CD1c-positive myeloid dendritic cell (primary cell): Measurements from ENCODE around the gene EFNA4.

ENCODE experiments used
- DNase-seq: peaks from one replicate; pipeline ENCODE4 v3.0.0-alpha.2; 2016; ENCODE audit errors: extremely low spot score

EFNA4 gene

DNA sequence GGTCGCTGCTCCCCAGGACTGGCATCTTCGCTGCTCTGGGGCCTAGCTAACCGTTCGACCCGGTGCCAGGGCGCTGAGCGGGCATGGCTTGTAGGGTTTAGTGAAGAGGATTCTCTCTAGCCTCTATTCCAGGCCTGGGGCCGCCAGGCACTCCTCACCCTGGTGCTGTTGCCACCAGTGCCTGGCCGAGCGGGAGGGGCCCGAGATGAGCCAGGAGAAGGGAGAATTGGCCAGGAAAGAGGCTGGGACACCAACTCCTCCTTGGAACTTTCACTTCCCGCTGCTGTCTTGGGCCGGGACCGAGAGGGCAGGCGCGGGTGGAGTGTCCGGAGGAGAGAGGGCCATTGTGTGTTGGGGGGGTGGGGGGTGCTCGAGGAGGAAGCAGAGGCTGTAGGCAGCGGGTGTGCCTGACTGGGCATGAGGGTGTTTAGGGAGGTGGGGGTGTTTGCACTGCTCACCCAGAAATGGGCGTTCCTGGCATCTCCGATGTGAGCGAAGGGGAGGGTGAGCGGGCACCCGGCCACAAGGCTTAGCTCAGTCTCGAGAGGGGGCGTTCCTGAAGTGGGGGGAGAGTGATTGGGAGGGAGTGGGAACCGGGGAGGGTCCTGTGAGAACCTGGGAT, 11.7 kb upstream of the EFNA4 start:
- DNase-seq: peak; percentile 82

DNA sequence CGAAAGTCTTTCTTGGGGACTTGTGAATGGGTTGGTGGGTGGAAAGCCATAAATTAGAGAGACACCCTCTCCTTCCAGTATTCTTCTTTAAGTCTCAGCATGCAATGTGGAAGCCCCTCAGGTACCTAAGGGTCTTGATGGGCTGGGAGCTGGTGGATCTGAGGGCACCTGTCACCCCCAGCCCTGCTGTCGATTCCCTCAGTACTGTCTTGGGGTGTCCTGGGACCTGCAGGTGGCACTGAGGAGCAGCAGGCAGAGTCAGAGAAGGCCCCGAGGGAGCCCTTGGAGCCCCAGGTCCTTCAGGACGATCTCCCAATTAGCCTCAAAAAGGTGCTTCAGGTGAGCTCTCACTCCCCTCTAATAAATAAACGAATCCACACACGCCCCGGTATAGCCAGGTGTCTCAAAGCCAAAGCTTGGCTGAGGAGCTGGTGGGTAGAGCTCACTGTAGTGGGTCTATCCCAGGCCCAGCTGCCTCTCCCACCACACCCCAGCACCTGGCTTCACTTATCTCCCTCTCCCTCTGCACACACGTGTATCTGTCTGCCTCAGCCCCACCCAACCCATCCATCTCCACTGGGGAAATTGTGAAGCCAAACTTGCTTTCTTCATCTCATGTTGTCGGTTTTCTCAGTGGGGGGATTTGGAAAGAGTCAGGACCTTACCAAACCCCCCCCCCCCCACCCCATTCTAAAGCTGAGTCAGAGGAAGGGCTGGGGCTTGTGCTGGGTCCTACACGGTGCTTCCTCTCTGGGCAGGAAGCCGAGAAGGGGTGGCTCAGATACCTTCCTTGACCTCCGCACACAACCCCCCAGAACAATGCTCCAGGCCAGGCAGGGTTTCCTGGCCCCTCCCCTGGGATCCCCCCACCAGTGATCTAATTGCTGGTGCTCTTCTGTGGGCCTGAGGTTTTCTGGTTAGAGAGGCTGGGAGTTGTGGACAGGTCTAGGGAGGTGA, 10.8 kb upstream of the EFNA4 start:
- peak; percentile 13 for DNase-seq

DNA sequence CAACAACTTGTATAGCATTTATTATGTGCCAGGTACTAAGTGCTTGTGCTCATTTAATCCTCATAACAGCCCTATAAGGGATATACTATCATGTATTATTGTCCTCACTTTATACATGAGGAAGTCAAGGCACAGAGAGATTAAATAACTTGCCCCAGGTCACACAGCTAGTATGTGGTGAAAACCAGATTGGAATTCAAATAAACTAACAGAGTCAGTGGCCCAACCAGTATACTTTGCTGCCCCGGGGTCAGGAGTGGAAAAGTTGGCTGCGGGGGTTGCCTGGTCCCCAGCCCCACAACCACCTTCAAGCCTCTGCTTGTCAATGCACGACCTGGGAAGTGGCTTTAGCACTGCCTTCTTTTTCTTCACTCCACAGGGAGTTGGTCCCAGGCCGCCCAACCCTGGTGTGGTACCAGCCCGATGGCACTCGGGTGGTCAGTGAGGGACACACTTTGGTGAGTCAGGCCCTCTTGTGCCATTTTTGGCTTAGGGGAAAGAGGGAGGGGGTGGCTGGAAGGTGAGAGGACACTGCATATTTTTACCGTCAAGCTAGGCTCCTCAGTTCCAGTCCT, 9.9 kb upstream of the EFNA4 start:
- no peak for DNase-seq

DNA sequence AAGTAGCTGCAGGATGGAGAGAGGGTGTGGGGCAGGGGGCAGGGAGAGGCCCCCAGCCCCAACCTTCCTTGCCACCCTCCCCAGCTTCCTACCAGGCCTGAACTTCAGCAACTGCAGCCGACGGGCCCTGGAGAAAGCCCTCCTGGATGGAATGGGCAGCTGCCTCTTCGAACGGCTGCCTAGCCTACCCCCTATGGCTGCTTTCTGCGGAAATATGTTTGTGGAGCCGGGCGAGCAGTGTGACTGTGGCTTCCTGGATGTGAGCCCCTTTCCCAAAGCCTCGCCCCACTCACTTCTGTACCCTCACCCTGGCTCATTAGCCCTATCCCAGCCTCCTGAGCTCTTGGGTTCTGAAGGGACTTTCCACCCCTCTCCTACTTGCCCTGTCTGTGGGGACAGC, 6.4 kb upstream of the EFNA4 start:
- no peak for DNase-seq

DNA sequence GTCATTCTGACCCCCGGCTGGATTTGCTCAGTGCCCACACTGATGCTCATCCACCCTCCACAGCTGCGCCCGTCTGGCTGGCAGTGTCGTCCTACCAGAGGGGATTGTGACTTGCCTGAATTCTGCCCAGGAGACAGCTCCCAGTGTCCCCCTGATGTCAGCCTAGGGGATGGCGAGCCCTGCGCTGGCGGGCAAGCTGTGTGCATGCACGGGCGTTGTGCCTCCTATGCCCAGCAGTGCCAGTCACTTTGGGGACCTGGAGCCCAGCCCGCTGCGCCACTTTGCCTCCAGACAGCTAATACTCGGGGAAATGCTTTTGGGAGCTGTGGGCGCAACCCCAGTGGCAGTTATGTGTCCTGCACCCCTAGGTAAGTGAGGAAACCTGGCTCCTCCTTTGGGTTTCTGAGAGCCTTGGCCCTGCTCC, 5.7 kb upstream of the EFNA4 start:
- DNase-seq: no peak

DNA sequence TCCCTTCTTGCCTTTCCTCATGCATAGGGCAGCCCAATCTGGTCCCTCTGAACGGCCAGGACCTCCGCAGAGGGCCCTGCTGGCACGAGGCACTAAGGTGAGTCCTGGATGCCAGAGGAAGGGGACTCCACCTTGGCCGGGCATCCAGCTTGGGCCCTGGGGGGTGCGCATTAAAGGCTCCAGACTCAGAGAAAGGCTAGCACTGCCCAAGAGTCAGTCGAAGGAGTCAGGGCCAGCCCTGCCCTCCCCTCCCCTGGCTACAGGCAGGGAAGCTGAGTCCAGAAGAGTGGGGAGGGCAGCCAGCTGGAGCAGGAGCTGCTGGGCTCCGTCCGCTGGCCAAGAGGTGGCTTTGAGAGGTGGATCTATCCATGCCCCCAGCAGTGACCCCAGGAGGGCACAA, 2.8 kb upstream of the EFNA4 start:
- DNase-seq: no peak

DNA sequence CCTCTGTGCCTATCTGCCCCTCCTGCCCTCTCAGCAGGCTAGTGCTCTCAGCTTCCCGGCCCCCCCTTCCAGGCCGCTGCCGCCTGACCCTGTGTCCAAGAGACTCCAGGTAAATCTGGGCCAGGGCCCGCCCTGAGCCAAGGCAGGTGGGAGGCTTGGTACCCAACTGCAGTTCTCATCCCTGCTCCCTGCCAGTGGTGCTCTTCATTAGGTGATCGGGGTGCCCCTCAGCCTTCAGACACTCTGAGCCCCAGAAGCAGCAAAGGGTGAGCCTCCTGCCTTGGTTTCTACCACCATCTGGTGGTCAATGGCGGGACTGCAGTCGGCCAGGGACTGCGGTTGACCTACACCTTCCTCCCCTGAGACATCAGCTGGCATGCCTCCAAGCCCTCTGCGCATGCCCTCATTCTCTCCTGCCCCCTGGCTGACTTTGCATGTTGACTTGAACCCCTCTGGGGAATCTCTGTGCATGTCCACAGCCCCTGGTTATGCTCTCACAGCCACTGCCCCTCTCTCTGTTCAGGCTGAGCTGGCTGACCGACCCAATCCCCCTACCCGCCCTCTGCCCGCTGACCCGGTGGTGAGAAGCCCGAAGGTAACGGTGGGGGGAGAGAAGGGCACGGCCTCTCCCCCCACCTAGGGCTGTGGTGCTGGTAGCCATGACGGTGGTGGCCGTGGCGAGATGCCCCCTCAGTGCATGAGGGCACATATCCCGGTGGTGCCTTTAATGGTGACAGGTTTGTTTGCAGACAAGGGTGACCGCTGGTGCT, 2.0 kb upstream of the EFNA4 start:
- DNase-seq: peak; percentile 91

DNA sequence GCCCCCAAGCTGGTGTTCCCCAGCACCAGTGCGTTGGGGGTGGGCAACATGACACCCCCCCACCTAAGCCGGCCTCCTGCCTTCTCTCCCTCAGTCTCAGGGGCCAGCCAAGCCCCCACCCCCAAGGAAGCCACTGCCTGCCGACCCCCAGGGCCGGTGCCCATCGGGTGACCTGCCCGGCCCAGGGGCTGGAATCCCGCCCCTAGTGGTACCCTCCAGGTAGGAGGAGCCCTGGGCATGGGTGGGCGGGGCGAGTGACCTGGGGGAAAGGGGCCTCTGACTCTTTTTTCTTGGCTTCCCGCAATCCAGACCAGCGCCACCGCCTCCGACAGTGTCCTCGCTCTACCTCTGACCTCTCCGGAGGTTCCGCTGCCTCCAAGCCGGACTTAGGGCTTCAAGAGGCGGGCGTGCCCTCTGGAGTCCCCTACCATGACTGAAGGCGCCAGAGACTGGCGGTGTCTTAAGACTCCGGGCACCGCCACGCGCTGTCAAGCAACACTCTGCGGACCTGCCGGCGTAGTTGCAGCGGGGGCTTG, 1.3 kb upstream of the EFNA4 start:
- no peak for DNase-seq

DNA sequence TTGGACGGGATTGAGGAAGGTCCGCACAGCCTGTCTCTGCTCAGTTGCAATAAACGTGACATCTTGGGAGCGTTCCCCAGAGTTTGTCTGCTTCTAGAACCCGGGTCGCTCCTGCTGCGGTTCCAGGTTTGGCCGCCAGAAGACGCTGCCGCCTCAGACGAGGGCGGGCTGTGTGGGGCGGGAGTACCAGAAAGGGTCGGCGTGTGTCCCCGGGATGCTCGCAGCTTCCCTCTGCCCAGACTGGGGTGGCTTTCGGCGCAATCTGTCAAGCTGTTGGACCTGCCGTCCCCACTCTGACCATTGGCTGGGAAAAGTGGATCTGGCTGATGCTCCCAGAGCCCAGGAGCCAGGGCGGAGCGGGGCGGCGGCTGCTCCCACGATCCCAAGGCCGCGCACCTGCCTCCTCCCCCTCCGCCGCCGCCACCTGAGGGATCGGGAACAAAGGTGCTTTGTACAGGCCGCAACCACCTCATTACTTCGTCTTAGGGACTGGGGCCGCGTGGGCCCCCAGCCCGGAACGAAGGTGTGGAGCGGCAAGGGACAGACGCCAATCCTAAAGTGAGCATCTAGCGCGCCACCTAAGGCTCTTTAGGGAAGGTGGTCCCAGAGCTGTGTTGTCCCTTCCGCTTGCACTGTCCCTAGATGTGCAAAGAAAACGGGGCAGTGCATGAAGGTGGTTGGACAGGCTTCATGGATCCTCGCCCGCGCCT, 683 bp upstream of the EFNA4 start:
- DNase-seq: peak; percentile 74

DNA sequence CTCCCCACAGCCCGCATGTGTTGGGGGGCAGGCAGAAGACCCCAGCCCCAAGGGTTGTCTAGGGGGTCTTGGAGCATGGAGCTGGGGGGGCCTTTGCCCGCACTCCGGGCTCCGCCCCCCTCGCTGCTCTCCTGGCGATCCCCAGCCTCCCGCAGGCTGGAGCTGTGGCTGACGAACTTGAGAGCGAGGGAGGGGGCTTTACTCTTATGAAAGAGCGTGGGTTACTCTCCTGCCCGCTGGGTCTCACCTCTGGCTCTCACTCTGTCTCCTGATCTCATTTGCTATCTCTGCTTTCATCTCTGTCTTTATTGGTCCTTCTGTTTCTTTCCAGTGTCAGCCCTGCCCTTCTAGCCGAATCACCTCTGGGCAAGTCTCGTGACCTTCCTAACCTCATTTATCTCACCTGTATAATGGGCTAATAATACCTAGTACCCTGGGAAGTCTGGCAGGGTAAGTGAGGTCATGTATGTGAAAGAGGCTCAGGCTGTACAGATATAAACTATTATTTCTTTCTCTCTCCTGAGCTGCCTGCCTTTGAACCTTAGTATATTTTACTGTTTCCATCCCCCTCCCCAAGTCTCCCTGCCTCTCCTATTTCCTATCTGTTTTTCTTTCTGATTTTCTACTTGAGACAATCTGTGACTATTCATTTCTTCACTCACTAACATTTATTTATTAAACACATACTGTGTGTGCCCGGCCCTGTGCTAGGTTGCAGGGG, 731 bp downstream of the EFNA4 start:
- no peak for DNase-seq

DNA sequence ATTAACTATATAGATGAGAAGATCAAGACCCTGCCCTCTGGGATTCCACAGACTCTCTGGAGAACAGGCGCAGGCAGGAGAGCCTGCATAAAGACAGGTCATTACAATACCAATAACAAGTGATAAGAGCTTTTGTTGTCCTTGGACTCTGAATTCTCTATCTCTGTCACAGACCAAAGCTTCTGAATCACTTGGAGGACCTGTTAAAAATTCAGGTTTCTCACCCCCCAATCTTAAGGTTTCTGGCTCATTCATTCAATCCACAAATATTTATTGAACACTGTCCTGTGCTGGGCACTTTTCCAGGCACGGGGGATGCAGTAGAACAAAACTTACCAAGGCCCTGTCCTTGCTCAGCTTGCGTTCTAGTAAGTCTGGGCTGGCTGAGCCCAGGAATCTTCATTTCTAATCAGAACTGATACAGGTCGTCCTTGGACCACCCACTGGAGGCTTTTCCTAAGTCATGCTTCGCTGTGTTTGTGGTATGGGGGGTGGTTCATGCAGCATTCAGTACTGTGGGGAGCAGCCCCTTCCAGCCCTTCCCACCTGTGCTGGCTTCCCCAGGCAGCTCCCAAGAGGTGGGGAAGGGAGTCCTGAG, 1.4 kb downstream of the EFNA4 start:
- no peak for DNase-seq

DNA sequence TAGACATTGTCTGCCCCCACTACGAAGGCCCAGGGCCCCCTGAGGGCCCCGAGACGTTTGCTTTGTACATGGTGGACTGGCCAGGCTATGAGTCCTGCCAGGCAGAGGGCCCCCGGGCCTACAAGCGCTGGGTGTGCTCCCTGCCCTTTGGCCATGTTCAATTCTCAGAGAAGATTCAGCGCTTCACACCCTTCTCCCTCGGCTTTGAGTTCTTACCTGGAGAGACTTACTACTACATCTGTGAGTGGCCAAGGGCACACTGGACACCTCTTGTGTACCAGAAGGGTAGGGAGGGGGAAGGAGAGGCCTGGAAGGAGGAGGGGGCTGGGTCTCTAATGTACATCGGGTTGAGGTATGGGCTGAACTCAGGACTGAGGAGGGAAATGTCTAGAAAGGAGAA, 3.2 kb downstream of the EFNA4 start:
- DNase-seq: no peak

DNA sequence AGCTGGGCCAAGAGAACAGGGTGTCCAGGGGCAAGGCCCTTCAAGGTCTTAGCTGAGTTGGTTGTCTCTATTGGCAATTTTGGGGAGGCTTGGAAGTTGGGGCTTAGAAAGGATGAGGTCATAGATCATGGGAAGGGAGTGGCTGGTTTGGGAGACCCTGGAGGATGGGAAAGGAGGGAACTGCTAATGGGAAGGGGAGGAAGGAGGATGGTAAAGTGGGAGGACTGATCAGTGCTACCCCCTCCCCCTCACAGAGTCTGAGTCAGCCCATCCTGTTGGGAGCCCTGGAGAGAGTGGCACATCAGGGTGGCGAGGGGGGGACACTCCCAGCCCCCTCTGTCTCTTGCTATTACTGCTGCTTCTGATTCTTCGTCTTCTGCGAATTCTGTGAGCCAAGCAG, 5.1 kb downstream of the EFNA4 start:
- no peak for DNase-seq

DNA sequence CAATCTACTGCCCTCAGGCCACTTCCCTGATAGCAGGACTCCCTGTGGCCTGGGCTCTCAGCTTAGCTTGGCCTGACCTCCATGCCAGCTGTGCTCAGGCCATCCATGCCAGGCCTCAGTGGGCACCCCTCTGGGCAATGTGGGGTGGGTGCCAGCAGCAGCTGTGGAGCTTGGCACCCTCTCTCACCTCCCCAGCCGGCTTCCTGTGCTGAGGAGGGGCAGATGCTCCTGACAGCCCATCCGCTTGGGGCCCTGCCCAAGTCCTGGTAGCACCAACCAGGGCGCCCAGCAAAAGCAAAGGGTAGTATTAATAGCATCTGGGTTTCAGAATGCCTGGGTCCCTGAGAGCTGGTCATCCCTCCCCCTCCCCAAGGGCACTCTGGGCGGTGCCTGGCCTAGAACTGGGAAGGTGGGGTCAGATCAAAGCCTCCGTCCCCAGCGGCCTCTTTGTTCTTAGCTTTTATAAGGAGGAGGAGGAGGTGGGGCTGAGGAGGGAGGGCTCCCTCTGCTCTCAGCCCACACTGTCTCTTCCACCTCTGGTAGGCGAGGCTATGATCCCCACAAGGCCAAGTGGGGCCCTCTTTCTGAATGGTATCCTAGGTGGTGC, 6.1 kb downstream of the EFNA4 start:
- no peak for DNase-seq

DNA sequence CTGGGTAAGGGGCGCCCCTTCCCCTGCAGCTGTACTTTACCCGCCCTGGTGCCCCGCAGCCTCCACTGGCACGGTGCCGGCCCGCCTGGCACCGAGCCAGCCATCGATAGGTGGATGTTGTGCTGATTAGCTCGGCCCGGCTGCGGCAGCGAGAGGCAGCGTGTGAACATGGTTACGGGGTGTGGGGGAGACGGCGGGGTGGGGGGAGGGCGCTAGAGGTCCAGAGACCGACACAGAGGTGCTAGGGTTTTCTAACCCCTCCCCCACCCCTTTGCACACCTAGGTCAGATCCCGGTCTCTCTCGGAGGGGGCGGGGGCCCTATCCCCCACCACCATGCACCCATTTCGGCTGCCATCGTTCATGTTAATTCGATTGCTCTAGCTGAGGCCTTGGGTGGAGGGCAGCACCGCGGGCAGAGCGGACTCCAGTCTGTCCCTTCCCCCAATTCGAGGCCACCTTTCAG, 6.7 kb downstream of the EFNA4 start:
- no peak for DNase-seq

DNA sequence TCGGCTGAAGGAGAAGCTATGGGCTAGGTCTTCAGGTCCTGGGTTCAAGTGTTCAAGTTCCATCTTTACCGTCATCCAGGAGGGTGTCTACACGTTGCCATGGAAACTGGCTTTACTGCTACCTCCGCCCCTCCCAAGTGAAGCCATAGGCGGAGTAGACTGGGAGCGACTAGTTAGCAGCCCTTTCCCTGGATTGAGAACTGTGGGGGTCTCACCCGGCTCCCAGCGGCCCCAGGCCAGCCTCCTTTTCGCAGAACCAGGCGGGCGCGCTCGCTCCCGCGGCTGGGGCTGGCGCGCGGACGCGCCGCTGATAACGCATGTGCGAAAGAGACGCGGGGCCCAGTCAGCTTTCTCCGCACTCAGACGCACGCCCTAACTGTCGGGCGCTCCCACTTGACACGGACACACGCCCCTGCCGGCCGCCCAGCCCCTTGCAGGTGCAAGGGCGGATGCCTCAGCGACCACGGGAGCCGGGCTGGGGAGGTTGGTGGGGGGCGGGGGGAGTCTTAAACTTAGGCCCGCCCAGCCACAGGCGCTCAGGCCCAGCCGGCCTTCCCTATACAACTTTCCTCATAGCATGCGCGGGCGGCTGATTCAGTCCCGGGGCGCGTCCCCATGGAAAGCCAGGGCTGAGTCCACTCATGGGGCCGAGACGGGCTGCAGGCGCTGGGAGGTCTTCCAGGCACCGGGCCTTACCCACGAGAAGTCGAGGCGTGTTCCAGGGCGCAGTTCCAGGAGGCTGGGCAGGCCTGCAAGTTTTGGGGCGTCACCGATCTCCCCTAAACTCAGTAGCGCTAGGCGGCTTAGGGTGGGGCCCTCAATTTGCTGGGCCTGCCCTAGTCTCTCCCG, 7.4 kb downstream of the EFNA4 start:
- DNase-seq: peak; percentile 79

DNA sequence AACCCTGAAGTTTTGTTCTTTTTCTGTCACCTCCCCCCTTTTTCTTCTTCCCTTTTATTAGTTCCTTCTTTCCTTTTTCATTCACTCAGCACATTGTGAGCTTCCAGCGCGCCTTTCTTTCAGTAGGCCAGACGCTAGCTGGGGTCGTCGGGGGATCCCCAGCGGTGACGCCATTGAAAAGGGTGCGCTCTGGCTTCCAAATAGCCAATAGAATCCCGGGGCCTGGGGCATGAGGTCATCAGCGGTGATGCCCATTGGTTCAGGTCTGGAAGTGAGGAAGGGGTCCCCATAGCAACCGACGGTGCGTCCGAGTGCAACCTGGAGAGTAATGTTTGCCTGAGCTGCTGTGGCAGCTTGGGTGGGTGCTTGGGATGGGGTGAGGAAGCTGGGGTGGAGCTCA, 8.2 kb downstream of the EFNA4 start:
- DNase-seq: peak; percentile 28

DNA sequence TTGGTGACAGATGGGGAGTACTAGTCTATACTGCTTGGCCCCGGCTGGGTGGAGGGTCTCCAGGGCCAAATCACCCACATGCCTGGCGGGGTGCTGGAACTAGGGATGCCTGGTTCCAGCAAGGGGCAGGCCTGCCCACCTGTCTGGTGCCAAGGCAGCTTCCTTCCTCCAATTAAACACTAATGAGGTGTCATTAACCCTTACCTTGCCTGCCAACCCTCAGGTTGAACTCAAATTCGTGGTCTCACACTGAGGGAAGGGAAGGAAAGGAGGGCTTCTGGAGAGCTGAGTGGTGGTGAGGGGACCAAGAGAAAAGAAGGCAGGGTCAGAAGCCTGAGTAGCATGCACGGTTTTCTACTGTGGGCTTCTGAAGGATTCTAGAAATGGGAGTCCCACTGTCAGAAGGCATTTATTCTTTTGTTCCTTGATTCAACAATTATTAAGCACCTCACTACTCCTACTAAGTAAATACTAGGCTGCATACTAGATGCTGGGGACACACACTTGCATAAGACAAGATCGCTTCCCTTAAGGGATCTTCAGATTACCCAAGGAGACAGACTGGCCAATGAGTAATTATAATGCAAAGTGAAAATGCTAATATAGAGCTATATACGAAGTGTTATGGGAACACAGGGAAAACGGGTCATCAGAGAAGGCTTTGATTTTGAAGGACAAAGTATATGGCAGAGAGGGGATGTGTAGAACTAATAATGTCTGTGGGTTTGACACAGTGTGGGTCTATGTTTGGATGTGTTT, 9.2 kb downstream of the EFNA4 start:
- no peak for DNase-seq
